ENCODE measurements around the gene CCL4. TPM values are rescaled to one million over a fixed set of nuclear protein-coding genes. Genes with fewer than 3 reads are reported as not detected.
"Not testable (repeated sequence)": the region's sequence is repeated elsewhere in the genome, so short reads cannot be mapped to it uniquely, and the experiment has no call there.

CCL4 gene
- total RNA-seq, 1 experiment from 2014 or later, result not detected

DNA sequence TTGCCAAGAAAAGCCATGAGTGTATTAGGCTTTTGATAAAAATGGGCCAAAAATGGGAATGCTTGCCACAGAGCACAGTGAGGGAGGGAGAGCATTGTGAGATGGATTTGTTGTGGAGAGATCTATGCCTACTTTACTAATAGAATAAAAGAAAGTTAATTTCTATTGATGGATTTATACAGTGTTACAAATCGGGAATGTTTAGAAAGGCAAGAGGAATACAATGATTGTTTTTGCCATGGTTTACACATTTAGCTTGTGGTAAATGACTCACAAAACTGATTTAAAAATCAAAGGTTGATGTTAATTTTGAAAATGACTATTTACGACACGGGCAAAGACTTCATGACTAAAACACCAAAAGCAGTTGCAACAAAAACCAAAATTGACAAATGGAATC is 16.6 kb downstream of the CCL4 start:
- Histone ChIP-seq H3K79me1 (ENCODE audit: insufficient read depth, low read depth, low read length, poor library complexity, severe bottlenecking) (no peaks in the 10 kb centered on the region), H3K27ac (ENCODE audit: insufficient read length, low read depth, low read length) (no peak overlapping the region), H2BK20ac (ENCODE audit: low read depth, low read length, poor library complexity, severe bottlenecking) (no peak overlapping the region), H3T11ph (ENCODE audit: low read length) (no peak overlapping the region), H4K5ac (ENCODE audit: insufficient read length, low read depth, low read length) (no peak overlapping the region), H4K20me1 (ENCODE audit: control insufficient read depth, insufficient read depth, insufficient read length) (no peaks in the 10 kb centered on the region), H3K4me2 (ENCODE audit: insufficient read depth, insufficient read length, low read length) (no peak overlapping the region), H2AFZ (ENCODE audit: low read length) (no peak overlapping the region), H2BK15ac (ENCODE audit: low read depth, low read length) (no peak overlapping the region), H3K9me3 (ENCODE audit: control insufficient read depth, low read depth, low read length) (peaks cover 4% of the 10 kb centered on the region), H3K79me2 (ENCODE audit: insufficient read depth, low read length) (no peaks in the 10 kb centered on the region), H2BK120ac (ENCODE audit: low read depth, low read length, poor library complexity, severe bottlenecking) (no peak overlapping the region), H3K9ac (ENCODE audit: extremely low read depth, insufficient read length, low read length) (no peak overlapping the region), H3K4me1 (ENCODE audit: insufficient read depth, low read length) (peaks cover 6% of the 10 kb centered on the region), H2BK5ac (ENCODE audit: insufficient read length, low read length) (no peak overlapping the region), H3K18ac (ENCODE audit: insufficient read length, low read depth, low read length) (no peak overlapping the region), H3K56ac (ENCODE audit: insufficient read length, low read depth, low read length) (no peak overlapping the region), H3K27me3 (ENCODE audit: insufficient read depth, low read length) (no peaks in the 10 kb centered on the region), H4K8ac (replicated peaks; ENCODE audit: insufficient read length, low read depth, low read length) (no peak overlapping the region), H2BK12ac (ENCODE audit: insufficient read length, low read depth, low read length) (no peak overlapping the region), H4K91ac (ENCODE audit: insufficient read length, low read depth, low read length) (no peak overlapping the region), H3K23me2 (ENCODE audit: insufficient read length, low read depth, low read length, poor library complexity, severe bottlenecking) (no peaks in the 10 kb centered on the region), H3K4ac (ENCODE audit: low read depth, low read length) (no peak overlapping the region), H3K23ac (ENCODE audit: insufficient read length, low read depth, low read length) (no peak overlapping the region), H2AK5ac (ENCODE audit: insufficient read length, low read length) (no peak overlapping the region), H3K14ac (ENCODE audit: insufficient read depth, low read length) (no peak overlapping the region)
- Mint-ChIP-seq H3K9me3 (peaks cover 7 to 9% of the 10 kb centered on the region in 2 experiments; a peak in 4 of 5 replicates), H3K4me1 (peaks cover 28 to 30% of the 10 kb centered on the region in 2 experiments), H3K27me3 (ENCODE audit: low read depth) (no peaks in the 10 kb centered on the region; the same call in 1 of the 2 replicates), H3K27ac (no peak overlapping the region), H3K36me3 (ENCODE audit: insufficient read depth in 1 of 3, low read depth in 3 of 3) (peaks cover 0 to 3% (median 0%) of the 10 kb centered on the region in 3 experiments; a peak in 1 of 7 replicates), H3K4me3 (no peak overlapping the region)
- TF ChIP-seq, protein P1, sequence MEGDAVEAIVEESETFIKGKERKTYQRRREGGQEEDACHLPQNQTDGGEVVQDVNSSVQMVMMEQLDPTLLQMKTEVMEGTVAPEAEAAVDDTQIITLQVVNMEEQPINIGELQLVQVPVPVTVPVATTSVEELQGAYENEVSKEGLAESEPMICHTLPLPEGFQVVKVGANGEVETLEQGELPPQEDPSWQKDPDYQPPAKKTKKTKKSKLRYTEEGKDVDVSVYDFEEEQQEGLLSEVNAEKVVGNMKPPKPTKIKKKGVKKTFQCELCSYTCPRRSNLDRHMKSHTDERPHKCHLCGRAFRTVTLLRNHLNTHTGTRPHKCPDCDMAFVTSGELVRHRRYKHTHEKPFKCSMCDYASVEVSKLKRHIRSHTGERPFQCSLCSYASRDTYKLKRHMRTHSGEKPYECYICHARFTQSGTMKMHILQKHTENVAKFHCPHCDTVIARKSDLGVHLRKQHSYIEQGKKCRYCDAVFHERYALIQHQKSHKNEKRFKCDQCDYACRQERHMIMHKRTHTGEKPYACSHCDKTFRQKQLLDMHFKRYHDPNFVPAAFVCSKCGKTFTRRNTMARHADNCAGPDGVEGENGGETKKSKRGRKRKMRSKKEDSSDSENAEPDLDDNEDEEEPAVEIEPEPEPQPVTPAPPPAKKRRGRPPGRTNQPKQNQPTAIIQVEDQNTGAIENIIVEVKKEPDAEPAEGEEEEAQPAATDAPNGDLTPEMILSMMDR (conservative IDR thresholded peaks at IDR 0.05), result no peak
- no CpG with 5 or more reads among the region's 3 CpGs for WGBS (ENCODE audit: extremely low coverage, insufficient read length, low lambda C conversion rate)
- no peak for DNase-seq

DNA sequence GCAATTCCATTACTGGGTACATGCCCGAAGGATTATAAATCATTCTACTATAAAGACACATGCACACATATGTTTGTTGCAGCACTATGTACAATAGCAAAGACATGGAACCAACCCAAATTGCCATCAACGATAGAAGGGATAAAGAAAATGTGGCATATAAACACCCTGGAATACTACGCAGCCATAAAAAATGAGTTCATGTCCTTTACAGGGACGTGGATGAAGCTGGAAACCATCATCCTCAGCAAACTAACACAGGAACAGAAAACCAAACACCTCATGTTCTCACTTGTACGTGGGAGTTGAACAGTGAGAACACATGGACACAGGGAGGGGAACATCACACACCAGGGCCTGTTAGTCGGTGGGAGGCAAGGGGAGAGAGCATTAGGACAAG is 17.5 kb downstream of the CCL4 start:
- H3K4me2 ChIP-seq (ENCODE audit: insufficient read depth, insufficient read length, low read length); H3T11ph ChIP-seq (ENCODE audit: low read length); H2BK15ac ChIP-seq (ENCODE audit: low read depth, low read length); H4K8ac ChIP-seq (replicated peaks; ENCODE audit: insufficient read length, low read depth, low read length); H2BK120ac ChIP-seq (ENCODE audit: low read depth, low read length, poor library complexity, severe bottlenecking); H3K18ac ChIP-seq (ENCODE audit: insufficient read length, low read depth, low read length); H4K5ac ChIP-seq (ENCODE audit: insufficient read length, low read depth, low read length); H3K79me2 ChIP-seq (ENCODE audit: insufficient read depth, low read length); DNase-seq; H3K27ac Mint-ChIP-seq; H3K14ac ChIP-seq (ENCODE audit: insufficient read depth, low read length); H3K4ac ChIP-seq (ENCODE audit: low read depth, low read length); H2BK20ac ChIP-seq (ENCODE audit: low read depth, low read length, poor library complexity, severe bottlenecking); H3K23me2 ChIP-seq (ENCODE audit: insufficient read length, low read depth, low read length, poor library complexity, severe bottlenecking); H3K23ac ChIP-seq (ENCODE audit: insufficient read length, low read depth, low read length); H3K56ac ChIP-seq (ENCODE audit: insufficient read length, low read depth, low read length); H2BK12ac ChIP-seq (ENCODE audit: insufficient read length, low read depth, low read length); H4K20me1 ChIP-seq (ENCODE audit: control insufficient read depth, insufficient read depth, insufficient read length); H3K79me1 ChIP-seq (ENCODE audit: insufficient read depth, low read depth, low read length, poor library complexity, severe bottlenecking); H3K4me3 Mint-ChIP-seq; H2BK5ac ChIP-seq (ENCODE audit: insufficient read length, low read length); H2AFZ ChIP-seq (ENCODE audit: low read length); H3K27ac ChIP-seq (ENCODE audit: insufficient read length, low read depth, low read length); H3K4me1 ChIP-seq (ENCODE audit: insufficient read depth, low read length); H3K9ac ChIP-seq (ENCODE audit: extremely low read depth, insufficient read length, low read length); H4K91ac ChIP-seq (ENCODE audit: insufficient read length, low read depth, low read length); H2AK5ac ChIP-seq (ENCODE audit: insufficient read length, low read length); H3K27me3 ChIP-seq (ENCODE audit: insufficient read depth, low read length); H3K27me3 Mint-ChIP-seq (ENCODE audit: low read depth): not testable (repeated sequence)
- no CpG with 5 or more reads among the region's 6 CpGs for WGBS (ENCODE audit: extremely low coverage, insufficient read length, low lambda C conversion rate)
- Mint-ChIP-seq H3K4me1 (peaks cover 28 to 30% of the 10 kb centered on the region in 2 experiments), H3K36me3 (ENCODE audit: insufficient read depth in 1 of 3, low read depth in 3 of 3) (peaks cover 7 to 12% (median 8%) of the 10 kb centered on the region in 3 experiments; a peak in 6 of 7 replicates), H3K9me3 (peaks cover 15 to 18% of the 10 kb centered on the region in 2 experiments)
- peaks cover 13% of the 10 kb centered on the region for H3K9me3 ChIP-seq (ENCODE audit: control insufficient read depth, low read depth, low read length)

All from H9 (cell line).